Nephron progenitor cell (in vitro differentiated cells): ENCODE measurements around the gene CR1.
A peak's percentile ranks its signal among the peaks of the same experiment; 100 is the strongest.
"Not testable (repeated sequence)": the region's sequence is repeated elsewhere in the genome, so short reads cannot be mapped to it uniquely, and the experiment has no call there.

Source experiments
- DNase-seq: peaks from one replicate; pipeline ENCODE4 v3.0.0; 2021
- H3K27ac Mint-ChIP-seq: 2 replicates; pipeline ENCODE4 v1.8.0; 2021; ENCODE audit warnings: mild to moderate bottlenecking, moderate library complexity, mixed read lengths
- H3K27me3 Mint-ChIP-seq: 2 replicates; pipeline ENCODE4 v1.8.0; 2021; ENCODE audit warnings: mild to moderate bottlenecking, low read depth, mixed read lengths; ENCODE audit not compliant: poor library complexity
- H3K36me3 Mint-ChIP-seq: 2 replicates; pipeline ENCODE4 v1.8.0; 2021; ENCODE audit warnings: low read depth, mixed read lengths
- H3K4me1 Mint-ChIP-seq: 2 replicates; pipeline ENCODE4 v1.8.0; 2021; ENCODE audit warnings: mixed read lengths
- H3K4me3 Mint-ChIP-seq: 2 replicates; pipeline ENCODE4 v1.8.0; 2021; ENCODE audit warnings: mild to moderate bottlenecking, moderate library complexity, mixed read lengths
- H3K9me3 Mint-ChIP-seq: 2 replicates; pipeline ENCODE4 v1.8.0; 2021; ENCODE audit warnings: mild to moderate bottlenecking, moderate library complexity, mixed read lengths
- CTCF ChIP-seq: fragments of 200-600 bp; sonication (generic); IDR thresholded peaks from 2 replicates; pipeline ENCODE4 v1.5.0; 2021; ENCODE audit warnings: antibody characterized with exemption

The CR1 gene

GRCh38 chr1:207669528-207670009 lies 173.6 kb downstream of the CR1 start:
- peak overlapping the region; percentile 60 for H3K4me3 Mint-ChIP-seq
- no peak for TF ChIP-seq CTCF
- no peak overlapping the region for H3K27ac Mint-ChIP-seq
- H3K36me3 Mint-ChIP-seq, result peaks cover 2% of the 10 kb centered on the region
- H3K4me1 Mint-ChIP-seq, result no peaks in the 10 kb centered on the region
- no peak for DNase-seq
- H3K9me3 Mint-ChIP-seq, result peaks cover 23% of the 10 kb centered on the region
- H3K27me3 Mint-ChIP-seq, result peaks cover 59% of the 10 kb centered on the region

DNA sequence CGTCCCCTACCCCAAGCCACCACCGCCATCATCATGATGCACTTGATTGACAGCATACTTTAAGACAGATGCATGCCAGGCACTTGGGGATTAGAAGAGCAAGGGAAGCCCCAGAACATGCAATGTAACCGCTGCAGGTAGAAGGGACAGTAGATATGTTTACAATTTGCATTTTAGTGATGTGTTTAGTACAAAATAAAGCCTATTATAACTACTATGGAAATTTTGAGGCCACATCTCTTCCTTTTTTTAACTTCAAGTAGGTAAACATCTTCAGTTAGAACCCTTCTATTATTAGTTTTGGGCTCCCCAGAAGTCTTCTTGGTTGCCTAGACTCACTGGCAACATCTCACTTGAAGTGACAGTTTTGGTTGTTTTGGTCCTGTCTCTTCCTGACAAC lies 174.2 kb downstream of the CR1 start:
- Mint-ChIP-seq H3K4me3 (peak overlapping the region; percentile 60), H3K27me3 (peaks cover 59% of the 10 kb centered on the region), H3K9me3 (peaks cover 21% of the 10 kb centered on the region), H3K27ac (no peak overlapping the region), H3K4me1 (no peaks in the 10 kb centered on the region), H3K36me3 (no peaks in the 10 kb centered on the region)
- no peak for TF ChIP-seq CTCF
- DNase-seq, result no peak

- TF ChIP-seq CTCF, result no peak
- Mint-ChIP-seq H3K9me3 (peaks cover 19% of the 10 kb centered on the region), H3K27me3 (peaks cover 54% of the 10 kb centered on the region), H3K4me3 (no peak overlapping the region), H3K36me3 (no peaks in the 10 kb centered on the region), H3K4me1 (no peaks in the 10 kb centered on the region), H3K27ac (no peak overlapping the region)
- no peak for DNase-seq
These were observed 175.0 kb downstream of the CR1 start for GRCh38 chr1:207670997-207671396.

DNA sequence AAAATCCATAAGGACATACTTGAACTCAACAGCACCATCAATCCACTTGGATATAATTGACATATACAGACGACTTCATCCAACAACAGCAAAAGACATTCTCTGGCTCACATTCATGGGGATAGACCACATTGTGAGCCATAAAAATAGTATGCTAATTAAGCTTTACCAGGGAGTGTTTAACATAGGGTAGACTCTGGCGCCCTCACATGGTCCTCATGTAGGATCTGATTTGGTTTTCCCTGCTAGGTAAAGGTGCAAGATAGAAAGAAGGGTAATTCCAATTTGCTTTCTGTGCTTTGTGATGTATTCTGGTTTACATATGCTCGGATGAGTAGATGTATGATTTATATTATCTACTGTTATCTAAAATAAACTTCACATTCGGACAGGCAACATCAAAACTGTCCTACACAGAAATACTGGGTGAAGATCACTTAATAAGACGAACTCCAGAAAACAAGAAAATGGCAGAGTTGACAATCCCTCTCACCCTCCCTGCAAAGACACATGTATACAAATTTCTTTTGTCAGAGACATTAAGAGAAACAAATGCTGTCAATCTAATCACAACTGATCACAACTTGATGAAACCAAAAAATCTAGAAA lies 176.7 kb downstream of the CR1 start:
- Mint-ChIP-seq H3K9me3 (peaks cover 16% of the 10 kb centered on the region), H3K4me3 (no peak overlapping the region), H3K27ac (no peak overlapping the region), H3K4me1 (no peaks in the 10 kb centered on the region), H3K36me3 (no peaks in the 10 kb centered on the region), H3K27me3 (peaks cover 46% of the 10 kb centered on the region)
- peak; percentile 51 for TF ChIP-seq CTCF
- no peak for DNase-seq

GRCh38 chr1:207673399-207673798 lies 177.4 kb downstream of the CR1 start:
- no peak for DNase-seq
- no peak overlapping the region for H3K27ac Mint-ChIP-seq
- H3K4me3 Mint-ChIP-seq, result no peak overlapping the region
- H3K27me3 Mint-ChIP-seq, result peaks cover 38% of the 10 kb centered on the region
- no peaks in the 10 kb centered on the region for H3K36me3 Mint-ChIP-seq
- TF ChIP-seq CTCF, result no peak
- no peaks in the 10 kb centered on the region for H3K4me1 Mint-ChIP-seq
- peaks cover 19% of the 10 kb centered on the region for H3K9me3 Mint-ChIP-seq

DNA sequence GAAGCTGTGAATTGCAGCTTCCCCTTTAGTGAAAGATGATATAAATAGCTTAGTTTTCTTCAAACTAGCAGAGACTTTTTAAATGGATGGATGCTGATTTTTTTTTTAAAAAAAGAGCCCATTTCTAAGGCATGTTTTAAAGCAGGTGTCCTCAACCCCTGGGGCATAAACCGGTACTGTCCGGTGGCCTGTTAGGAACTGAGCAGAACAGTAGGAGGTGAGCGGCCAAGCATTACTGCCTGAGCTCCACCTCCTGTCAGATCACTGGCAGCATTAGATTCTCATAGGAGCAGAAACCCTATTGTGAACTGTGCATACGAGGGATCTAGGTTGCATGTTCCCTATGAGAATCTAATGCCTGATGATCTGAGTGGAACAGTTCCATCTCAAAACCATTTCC lies 180.2 kb downstream of the CR1 start:
- no peak overlapping the region for H3K4me3 Mint-ChIP-seq
- H3K36me3 Mint-ChIP-seq, result no peaks in the 10 kb centered on the region
- no peaks in the 10 kb centered on the region for H3K4me1 Mint-ChIP-seq
- no peak overlapping the region for H3K27ac Mint-ChIP-seq
- DNase-seq, result no peak
- H3K9me3 Mint-ChIP-seq, result peaks cover 19% of the 10 kb centered on the region
- H3K27me3 Mint-ChIP-seq, result peaks cover 13% of the 10 kb centered on the region
- TF ChIP-seq CTCF, result no peak

- H3K36me3 Mint-ChIP-seq, H3K27me3 Mint-ChIP-seq, H3K4me3 Mint-ChIP-seq, H3K4me1 Mint-ChIP-seq, DNase-seq, H3K27ac Mint-ChIP-seq: not testable (repeated sequence)
- H3K9me3 Mint-ChIP-seq, result peaks cover 15% of the 10 kb centered on the region
These were observed 184.8 kb downstream of the CR1 start for GRCh38 chr1:207680590-207681388.

DNA sequence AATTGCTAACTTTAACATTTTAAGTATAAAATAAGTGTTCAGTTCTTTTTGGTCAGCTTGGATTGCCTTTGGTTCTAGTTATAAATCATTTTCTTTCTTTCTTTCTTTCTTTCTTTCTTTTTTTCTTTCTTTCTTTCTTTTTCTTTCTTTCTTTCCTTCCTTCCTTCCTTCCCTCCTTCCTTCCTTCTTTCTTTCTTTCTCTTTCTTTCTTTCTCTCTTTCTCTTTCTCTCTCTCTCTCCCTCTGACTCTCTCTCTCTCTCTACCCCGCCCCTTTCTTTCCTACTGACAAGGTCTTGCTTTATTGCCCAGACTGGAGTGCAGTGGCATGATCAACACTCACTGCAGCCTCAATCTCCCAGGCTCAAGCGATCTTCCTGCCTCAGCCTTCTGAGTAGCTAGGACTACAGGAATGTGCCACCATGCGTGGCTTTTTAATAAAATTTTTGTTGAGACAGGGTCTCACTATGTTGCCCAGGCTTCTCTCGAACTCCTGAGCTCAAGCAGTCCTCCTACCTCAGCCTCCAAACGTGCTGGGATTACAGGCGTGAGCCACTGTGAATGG lies 187.0 kb downstream of the CR1 start:
- H3K4me1 Mint-ChIP-seq, DNase-seq, H3K9me3 Mint-ChIP-seq, H3K27ac Mint-ChIP-seq, H3K4me3 Mint-ChIP-seq, H3K36me3 Mint-ChIP-seq, H3K27me3 Mint-ChIP-seq: not testable (repeated sequence)
